ENCODE results near the gene FCN1.

The FCN1 gene

DNA sequence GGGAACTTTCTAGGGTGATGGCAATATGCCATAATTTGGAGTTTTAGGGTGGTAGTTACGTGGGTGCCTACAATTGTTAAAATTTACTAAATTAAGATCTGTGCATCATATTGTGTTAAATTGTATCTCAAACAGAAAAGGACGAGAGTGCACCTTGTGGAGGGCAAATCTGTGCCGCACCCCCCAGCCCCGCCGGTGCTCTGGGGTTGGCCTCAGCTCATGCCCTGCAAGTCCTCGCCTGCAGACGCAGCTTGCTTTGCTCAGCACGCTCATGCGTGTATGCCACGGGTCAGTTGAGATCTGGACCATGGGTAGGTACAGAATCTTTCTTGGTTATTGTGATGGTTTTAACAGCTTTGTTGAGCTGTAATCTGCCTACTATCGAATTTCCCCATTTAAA lies 33.7 kb upstream of the FCN1 start:
- no peak for DNase-seq (ENCODE audit: low read depth)

DNA sequence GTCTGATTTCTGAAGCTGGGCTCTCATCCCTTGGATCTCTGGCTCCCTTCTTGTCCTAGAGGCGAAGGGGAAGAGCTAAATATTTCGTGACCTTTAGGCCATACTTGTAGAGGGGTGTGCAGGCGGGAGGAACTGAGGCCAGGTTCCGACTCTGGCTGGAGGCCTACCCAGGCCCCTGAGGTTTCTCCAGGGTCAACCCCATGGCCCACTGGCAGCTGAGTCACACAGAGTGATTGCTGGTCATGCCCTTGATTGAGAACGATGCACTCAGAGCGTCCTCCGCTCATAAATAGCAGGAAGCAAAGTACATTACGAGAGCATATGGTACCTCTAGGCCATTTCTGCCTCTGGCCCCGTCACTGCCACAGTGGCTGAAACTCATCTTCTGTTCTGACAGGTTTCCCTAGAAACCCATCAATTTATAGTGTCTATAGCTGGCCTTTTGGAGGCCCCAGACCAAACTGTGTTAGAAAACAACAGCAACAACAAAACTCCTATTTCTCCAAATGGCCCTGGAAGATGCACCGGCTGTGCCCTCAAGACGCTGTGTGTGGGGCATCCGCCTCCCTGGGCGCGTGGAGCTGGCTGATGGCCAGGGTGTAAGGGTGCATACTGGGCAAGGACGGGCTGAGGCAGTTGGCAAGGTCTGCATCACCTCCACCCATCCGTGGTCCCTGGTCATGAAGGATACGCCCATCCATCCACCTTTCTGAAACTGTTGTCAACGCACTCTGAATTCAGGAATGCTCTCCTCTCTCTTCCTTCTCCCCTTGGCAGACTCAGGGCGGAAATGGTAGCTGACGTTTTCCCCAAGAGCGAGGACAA lies 32.9 kb upstream of the FCN1 start:
- DNase-seq (ENCODE audit: low read depth) = no peak

DNA sequence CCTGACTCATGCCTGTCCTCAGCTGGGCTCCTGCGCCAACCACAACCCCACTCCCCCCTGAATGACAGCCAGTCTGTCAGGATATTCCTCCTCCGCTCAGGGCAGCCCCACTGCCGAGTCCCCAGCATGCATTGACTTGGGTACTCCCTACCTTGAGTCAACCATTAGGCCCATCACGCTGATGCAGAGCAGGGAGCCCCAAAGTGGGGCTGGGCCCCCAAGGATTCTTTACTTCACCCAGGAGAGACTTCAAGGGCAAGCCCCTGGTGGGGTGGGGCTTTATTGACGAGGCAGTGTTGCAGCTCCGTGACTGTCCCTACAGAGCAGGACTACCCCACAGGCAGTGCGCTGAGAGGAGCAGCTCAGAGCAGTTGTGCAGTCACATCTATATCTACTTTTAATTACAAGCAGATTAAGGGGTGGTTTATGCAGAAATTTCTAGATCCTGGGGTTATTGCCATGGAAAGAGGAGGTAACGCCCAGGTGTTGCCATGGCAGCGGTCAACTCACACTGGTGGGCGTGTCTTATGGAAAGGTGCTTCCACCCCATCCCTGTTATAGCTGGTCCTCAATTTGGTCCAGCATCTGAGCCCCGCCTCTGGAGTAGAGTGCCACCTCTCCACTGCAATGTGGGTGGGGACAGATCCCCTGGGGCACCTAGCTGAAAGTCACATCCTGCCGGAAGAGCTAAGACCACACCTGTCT lies 32.1 kb upstream of the FCN1 start:
- no peak for DNase-seq (ENCODE audit: low read depth)

DNA sequence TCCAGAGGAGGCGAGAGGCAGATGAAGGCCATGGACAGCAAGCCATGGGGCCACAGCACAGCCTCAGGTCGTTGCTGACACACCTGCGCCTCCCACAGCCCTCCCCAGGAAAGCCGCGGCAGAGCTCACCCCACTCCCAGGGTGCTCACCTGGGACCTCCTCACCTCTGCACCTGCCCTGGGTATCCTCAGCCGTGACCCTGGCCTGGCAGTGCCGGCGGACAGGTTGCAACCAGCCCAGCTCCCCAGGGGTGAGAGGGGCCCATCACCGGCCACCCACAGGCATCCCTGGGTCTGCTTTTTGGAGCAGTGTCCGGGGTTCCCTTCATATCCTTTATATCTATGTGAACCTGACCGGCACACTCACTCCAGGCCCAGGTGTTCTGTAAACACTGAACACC lies 30.4 kb upstream of the FCN1 start:
- no peak for DNase-seq (ENCODE audit: low read depth)

DNA sequence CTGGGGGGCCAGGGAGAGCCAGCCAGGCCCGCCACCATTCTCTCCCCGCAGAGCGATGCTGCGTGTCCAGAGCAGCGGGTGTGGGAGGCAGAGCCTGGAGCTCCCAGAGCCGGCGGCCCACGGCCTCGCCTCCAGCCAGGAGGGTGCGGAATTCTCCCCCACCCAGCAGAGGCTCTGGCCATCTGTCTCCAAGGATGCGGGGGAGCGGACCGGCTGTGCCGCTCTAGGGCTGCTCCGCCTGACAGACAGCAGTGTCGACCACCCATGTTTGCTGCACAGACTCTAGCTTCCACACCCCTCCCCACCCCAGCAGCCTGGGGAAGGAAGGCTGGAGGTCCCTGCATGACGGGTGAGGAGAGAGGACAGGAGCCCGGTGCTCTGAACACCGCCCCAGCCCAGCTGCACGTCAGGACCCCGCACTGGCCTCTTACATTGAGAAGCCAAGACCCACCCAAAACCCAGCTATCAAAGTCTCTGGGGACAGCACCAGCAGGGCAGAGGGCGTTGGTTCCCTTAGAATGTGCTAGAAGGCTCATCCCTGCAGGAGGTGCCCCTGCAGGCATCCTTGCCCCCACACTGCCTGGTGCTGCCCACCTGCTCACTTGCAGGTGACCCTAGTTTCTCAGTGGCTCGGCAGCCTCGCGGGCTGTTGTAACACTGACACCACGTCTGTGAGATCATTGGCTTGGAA lies 29.7 kb upstream of the FCN1 start:
- DNase-seq (ENCODE audit: low read depth) = no peak

DNA sequence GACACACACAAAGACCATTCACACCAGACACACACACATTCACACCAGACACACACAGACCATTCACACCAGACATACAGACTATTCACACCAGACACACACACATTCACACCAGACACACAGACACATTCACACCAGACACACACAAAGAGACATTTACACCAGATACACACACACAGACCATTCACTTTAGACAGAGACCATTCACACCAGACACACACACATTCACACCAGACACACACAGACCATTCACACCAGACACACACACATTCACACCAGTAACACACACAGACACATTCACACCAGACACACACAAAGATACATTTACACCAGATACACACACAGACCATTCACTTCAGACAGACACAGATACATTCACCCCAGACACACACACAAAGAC lies 29.0 kb upstream of the FCN1 start:
- DNase-seq (ENCODE audit: low read depth) = no peak

DNA sequence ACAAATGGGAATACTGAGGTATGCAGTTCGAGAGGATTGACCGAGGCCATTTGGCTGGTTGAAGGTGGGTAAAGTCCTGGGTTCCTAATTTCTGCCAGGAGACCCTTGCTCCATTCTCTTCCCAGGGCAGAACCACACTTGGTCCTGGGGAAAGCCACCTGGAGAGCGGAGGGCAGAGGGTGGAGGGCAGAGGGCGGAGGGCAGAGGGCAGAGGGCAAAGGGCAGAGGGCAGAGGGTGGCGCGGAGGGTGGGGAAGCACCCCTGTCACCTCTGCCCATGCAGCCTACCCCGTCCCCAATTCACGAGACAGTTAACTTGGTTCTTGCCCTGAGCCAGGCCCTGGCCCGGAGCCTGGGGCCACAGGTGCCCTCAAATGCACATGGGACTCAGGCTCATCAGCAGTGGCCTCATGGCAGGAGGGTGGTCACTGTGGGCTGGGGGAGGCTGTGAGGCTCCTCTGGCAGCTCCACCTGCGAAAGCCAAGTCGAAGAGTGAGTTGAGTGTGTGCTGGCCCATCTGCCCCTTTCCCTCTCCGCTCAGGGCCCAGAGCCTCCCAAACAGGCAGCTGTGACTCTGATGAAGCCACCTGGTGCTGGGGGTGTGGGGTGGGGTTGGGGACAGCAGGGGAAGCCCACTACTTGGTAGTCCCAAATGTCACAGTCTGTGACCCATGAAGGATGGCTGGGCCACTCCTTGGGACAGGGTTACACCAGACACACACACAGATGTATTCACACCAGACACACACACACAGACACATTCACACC lies 28.0 kb upstream of the FCN1 start:
- DNase-seq (ENCODE audit: low read depth) = no peak

DNA sequence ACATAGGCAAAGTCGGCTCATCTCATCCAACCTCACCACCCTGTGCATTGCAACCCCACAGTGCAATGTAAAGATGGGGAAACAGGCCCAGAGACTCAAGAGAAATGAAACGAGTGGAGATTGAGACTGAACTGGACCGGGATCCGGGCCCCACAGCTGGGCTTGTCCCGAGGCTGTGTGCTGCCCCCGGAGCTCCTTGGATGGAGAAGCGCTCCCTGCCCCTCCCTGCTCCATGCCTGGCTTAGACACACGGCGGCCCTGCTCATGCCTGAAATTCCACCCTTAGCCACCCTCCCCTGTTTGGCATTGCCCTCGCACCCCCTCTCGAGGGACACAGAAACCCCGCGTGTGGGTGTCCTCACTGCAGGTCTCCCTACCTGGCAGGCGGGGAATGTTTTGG lies 27.2 kb upstream of the FCN1 start:
- no peak for DNase-seq (ENCODE audit: low read depth)

DNA sequence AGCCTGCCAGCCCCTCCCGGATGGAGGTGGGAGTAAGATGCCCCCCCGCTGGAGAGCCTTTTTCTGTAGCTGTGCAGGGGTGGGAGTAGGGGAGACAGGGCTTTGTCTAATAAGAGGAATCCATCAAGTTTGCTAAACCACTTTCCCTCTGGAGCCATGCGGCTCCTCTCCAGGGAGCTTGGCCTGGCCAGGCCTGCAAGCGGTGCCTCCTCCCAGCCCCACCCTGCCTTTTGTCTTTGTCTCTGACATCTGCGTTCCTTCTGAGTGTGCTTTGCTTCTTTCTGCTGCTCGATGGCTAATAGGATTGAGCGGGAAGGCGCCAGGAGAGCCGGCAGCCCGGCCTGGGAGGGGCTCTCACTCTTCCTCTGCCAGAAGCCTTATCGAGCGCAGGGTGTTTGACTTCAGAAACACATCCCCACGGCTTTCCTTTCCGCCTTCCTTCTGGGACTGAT lies 26.7 kb upstream of the FCN1 start:
- no peak for DNase-seq (ENCODE audit: low read depth)

DNA sequence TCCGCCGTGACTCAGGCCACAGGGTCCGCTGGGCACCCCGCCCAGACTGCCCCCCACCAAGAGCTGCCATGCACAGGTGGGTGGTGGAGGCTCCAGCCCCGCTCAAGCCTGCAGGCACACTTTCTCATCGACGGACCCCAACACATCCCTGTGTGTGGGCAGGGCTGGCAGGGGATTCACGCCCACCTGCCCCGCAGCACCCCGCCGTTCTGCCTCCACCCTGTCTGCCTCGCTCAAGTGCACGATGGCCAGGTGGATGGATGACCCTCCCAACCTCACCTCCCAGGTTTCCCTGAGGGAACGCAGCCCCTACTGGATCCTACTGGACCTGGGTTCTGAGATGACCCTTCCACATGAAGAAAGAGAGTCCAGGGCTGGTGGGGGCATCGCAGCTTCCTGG lies 26.1 kb upstream of the FCN1 start:
- no peak for DNase-seq (ENCODE audit: low read depth)

DNA sequence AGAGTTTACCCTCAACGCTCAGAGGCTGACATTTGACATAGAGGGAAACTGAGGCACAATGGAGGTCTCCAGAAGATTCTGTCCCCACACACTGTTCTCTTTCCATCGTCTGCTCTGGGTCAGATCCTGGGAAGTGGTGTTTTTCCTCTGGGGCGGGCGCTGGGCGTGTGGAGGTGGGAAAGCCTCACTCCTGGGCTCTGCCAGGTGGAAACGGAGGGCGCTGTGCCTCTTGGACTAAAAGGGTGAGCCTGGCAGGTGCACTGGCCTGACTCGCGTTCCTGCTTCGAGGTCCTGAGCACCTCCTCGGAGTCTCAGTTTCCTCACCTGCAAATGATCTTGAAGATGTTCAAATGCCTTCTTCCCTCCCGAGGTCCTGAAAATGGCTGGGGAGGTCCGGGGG lies 25.7 kb upstream of the FCN1 start:
- DNase-seq (ENCODE audit: low read depth) = no peak

DNA sequence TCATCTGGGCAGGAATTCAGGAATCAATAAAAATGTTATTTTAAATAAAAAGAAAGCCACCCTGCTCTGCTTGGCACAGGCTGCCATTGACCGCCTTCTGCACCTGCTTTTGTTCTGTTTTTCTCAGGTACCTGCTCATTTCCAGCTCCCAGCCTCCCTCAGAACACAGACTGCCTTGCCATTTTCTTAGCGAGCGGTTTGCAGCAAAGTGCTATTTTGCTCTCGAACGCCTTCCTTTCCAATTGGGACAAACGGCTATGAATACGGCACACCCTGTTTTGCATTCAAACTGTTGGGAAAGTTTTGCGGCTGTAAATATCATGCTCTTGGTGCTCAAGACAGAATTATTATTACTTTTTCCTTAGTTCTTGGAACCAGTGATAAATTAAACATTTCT lies 25.1 kb upstream of the FCN1 start:
- no peak for DNase-seq (ENCODE audit: low read depth)

DNA sequence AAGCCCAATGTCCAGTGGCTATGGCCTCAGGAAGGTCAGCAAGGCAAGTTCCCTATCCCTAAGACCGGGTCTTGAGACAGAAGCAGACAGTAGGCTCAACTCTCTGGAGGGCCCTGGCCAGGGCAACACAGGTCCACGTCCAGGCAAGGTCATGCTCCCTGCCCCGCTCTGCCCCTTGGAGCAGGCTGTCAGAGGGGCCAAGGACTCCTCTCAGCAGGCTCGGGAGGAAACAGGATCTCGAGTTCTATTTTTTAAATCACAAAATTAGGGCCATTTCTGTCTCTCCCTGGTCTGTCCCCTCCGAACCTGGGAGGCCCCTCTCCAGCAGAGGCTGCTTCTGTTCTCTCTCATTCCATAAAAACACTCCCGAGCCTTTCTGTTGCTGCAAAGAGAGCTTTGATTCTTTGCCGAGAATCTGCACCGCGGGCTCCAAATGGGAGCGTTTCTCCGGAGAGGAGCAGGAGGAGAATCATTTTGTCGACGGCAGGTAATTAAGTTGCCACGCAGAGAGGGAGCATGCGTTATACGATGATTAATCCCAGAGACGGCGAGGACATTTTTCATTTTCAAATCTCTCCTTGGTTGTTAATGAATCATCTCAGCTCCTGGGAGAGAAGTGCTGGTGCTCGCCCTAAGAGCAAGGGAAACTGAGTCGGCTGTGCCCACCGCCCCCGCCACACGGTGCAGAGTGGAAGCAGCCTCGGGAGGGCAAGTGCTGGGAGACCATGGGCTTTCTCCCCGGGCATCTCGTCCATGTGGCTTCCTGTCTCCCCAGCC lies 24.5 kb upstream of the FCN1 start:
- no peak for DNase-seq (ENCODE audit: low read depth)

DNA sequence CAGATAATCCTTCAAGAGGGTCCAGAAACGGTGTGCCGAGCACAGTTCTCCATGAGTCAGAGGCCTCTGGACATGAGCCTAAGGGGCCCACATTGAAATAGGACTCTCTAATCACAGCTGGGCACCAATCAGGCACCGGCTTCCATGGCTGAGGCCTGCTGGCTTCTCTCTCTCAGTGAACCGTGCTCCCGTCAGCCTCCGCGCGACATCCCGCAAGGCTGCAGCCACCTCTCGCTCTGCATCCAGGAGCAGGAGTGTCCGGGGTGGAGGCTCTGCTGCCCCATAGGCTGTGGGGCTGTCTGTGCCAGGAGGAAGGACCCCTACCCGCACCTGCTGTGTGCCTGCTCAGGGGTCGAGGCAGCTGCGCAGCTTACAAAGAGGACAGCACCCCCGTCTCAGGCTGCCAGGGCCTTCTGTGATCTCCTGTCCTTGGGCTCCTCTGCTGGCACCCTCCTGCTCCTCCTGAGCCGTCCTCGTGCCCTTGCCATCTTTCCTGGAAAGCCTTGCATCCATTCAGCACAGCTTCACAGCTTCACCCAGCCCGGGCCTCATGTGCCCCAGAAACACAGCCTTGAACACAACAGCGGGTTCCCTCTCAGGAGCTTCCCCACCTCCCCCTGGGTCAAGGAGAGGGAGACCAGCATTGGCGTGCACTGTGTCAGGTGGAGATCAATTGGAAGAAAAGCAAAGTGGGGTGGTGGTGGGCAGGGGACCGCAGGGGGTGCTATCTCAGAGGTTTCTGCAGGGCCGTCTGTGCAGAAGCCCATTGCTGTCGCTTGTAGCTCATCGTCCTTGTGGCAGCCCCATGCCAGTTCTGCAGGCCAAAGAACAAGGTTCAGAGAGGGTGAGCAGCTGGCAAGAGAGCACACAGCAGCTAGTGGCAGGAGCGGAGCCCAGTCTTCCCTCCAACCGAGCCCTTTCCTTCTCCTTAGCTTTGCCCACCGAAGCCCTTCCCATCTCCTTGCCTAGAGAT lies 22.8 kb upstream of the FCN1 start:
- no peak for DNase-seq (ENCODE audit: low read depth)

DNA sequence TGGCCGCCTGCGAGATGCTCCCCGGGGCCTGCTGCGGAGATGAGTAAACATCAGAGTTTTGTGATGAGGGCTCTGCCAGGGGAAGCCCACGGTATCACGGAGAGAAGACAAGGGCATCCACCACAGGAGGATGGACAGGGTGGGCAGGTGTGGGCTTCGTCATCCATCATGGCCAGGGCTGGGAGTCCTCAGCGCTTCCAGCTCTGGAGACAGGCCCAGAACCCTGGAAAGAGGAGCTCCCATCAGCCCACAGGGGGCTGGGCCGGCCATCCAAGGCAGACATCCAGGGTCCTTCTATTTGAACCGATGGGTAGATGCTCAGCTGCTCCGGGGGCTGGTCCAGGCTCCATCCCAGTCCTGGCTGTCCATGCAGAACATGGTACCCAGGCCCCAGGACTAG lies 22.1 kb upstream of the FCN1 start:
- DNase-seq (ENCODE audit: low read depth) = no peak

DNA sequence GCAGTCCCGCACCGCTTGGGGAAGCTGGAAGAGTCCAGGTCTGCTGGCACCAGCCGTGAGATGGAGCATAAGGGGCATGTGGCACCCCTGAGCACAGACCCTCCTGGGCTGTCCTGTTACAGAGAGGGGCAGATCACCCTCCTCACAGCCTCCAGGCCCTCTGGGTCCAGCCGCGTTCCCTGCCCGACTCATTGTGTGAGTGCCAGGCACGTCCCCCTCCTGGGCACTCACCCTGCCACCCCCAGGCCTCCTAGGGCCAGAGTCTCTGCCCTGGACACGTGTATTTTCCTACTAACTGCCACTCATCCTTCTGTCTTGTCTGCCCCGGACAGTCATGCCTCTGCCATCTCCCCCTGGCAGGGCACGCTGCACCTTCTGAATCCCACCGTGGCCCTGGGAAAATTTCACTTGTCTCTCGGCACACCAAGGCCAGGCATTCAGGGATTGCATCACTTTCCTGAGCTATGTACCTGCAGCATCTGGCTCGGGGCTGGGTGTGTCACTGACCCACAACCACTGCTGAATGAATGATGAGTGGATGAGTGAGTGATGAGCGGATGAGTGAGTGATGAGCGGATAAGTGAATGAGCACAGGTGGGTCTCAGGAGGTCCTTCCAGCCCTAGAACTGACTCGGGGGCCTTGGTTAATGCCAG lies 21.5 kb upstream of the FCN1 start:
- DNase-seq (ENCODE audit: low read depth) = no peak

DNA sequence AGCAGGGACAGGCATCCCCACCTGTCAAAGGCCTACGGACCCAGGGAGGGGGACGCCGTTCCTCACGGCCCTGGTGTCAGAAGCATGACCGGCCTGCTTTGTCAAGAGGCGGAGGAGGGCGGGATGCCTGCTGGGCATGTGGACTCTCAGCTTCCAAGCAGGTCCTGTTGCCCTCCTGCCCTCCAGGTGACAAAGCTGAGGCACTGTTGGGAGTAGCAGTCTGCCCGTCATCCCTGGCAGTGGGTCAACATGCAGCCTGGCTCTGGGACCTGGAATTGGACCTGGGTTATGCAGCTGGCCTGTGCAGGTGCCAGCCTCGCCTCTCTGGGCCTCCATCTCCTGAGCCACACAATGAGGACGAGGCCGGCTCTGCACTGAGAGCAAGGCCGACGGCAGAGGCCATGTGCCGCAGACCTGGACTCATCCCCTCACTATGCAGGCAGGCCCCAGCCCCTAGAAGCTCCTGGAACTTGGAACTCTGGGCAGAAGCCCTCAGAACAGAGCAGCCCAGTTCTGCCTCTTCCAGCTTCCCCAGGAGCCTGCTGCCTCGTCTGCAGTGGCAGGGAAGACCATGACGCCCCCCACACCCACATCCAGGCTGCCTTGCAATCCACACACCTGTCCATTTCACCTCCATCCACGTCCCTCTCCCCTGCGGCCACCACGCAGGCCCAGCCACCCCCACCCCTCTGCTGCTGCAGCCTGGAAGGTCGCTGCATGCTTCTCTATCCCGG lies 20.8 kb upstream of the FCN1 start:
- no peak for DNase-seq (ENCODE audit: low read depth)

DNA sequence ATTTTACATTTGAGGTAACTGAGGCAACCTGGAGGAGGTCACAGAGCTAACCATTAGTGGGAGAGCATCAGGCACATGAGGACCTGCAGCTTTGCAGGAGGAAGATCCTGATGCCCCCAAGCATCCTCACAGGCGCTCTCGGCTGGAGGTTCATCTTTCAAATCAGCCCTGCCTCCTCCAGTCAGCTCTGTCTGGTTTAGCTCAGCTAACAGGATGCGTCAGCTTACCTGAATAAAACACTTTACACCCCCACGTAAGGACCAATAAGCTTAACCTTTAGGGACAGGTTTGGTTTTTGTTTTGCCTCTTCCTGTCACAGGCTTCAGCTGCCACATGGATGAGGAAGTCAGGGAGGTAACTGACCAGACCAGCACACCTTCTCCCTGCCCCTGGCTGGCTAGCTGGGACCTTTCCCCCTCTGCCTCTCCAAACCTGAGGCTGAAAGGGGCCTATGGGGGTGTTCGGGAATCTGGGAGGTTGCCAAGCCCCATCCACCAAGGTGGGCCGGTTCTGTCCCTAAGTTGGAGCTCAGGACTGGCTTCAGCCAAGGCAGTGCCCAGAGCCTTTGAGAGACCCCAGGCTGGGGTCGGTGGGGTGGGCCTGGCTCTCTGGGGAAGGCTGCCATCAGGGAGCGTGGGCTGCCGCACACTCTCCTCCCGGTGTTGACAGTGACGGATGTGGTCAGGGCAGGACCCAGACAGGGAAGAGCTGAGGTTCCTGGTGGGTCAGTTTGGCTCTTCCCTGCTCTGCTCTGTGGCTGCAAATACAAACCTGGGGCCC lies 20.0 kb upstream of the FCN1 start:
- no peak for DNase-seq (ENCODE audit: low read depth)
